Spinal cord (tissue), 10 donors: ENCODE measurements around the gene APBA1. TPM values are rescaled to one million over a fixed set of nuclear protein-coding genes. Genes with fewer than 3 reads are reported as not detected.
A peak's percentile ranks its signal among the peaks of the same experiment; 100 is the strongest.

Experiments used
- DNase-seq, 6 donors: peaks; one replicate each; pipeline versions ENCODE4 v3.0.0 to v3.0.0-alpha.2; 2013 to 2015; ENCODE audit warnings: low spot score in 6 of 6, low read depth in 4 of 6
- H3K27ac ChIP-seq: one replicate; pipeline ENCODE4 v1.5.1; 2013; ENCODE audit warnings: low read depth, low read length, control low read depth
- H3K27me3 ChIP-seq: one replicate; pipeline ENCODE4 v1.6.1; 2013; ENCODE audit warnings: low read length; ENCODE audit not compliant: control insufficient read depth, insufficient read depth
- H3K36me3 ChIP-seq: one replicate; pipeline ENCODE4 v1.6.1; 2013; ENCODE audit warnings: low read length; ENCODE audit not compliant: control insufficient read depth, insufficient read depth
- H3K4me1 ChIP-seq: one replicate; pipeline ENCODE4 v1.6.1; 2013; ENCODE audit warnings: low read length; ENCODE audit not compliant: control insufficient read depth, insufficient read depth
- H3K4me3 ChIP-seq: one replicate; pipeline ENCODE4 v1.5.1; 2013; ENCODE audit warnings: low read depth, low read length, control low read depth
- H3K9me3 ChIP-seq: one replicate; pipeline ENCODE4 v1.6.1; 2013; ENCODE audit warnings: low read length; ENCODE audit not compliant: control insufficient read depth, insufficient read depth
- WGBS: methylation state at CpG from one replicate; pipeline ENCODE4 v1.1.5; 2013; ENCODE audit warnings: missing lambda C conversion rate; ENCODE audit not compliant: insufficient coverage; 5-methylcytosine and 5-hydroxymethylcytosine counted together
- polyA plus RNA-seq, 2 donors: library from polyadenylated mRNA; unstranded; fragments of 120-200 nt; gene quantifications; one replicate each; pipeline ENCODE4 v1.2.1, GENCODE V29; 2013; ENCODE audit not compliant: insufficient read length in 2 of 2
- total RNA-seq, 2 donors: library from RNA; depleted of rRNA in 1 of 2; stranded (reverse); fragments of 120-200 nt in 1 of 2; fragments of >200 nt in 1 of 2; gene quantifications; one replicate each; pipeline versions ENCODE4 v1.2.3 to v1.2.4, GENCODE V29; 2013 to 2014
- donor health status: healthy.

APBA1 gene
- total and polyA plus RNA-seq, 4 donors, result 38.5 to 101 (median 84.0) TPM

DNA sequence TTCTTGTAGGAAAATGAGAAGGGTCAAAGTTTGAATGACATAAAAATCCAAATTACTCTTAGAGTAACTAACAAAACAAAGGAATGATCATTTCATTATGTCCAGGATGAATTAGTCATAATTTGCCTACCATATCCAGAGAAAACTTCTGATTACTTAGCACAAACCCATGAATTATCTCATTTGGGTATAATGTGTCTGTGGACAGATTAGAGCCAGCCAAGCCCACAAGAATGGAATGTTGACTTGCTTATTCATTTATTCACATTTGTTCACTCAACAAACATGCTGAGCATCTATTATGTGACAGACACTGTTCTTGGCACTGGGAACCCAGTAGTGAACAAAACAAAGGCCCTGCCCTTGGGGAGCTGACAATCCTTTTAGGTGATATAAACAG, 87.4 kb downstream of the APBA1 start:
- DNase-seq, result no peak
- no peak overlapping the region for H3K27ac ChIP-seq
- peaks cover 1% of the 10 kb centered on the region for H3K4me1 ChIP-seq
- H3K4me3 ChIP-seq, result no peak overlapping the region
- H3K36me3 ChIP-seq, result no peaks in the 10 kb centered on the region
- no peaks in the 10 kb centered on the region for H3K27me3 ChIP-seq
- H3K9me3 ChIP-seq, result no peaks in the 10 kb centered on the region

DNA sequence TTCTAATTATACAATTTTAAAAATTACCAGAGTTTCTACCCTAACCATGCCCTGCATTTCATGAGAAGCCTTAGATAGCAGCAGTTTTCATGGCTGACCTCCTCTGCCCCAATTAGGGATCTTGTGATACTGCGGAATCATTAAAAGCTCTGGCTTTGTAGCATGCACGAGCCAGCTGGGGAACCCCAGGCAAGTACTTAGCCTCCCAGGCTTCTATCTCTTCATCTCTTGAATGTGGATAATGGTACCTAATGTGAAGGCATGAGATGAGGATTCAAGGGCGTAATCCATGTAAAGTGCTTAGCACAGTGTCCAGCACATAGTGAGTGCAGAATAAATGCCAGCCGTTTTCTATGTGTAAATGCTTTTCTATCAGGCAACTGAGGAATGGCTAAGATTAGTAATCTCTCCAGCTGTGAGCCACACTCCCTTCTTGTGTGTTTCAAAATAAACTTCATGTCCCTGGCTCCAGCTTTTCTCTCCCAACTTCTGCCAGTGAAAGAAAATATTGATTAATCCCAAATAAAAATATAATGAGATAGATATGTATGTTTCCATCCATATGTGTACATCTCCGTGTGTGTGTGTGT, 88.4 kb downstream of the APBA1 start:
- DNase-seq, result peak in 1 of 6 donors; percentile 60
- Histone ChIP-seq H3K27me3 (no peaks in the 10 kb centered on the region), H3K36me3 (no peaks in the 10 kb centered on the region), H3K4me3 (no peak overlapping the region), H3K9me3 (no peaks in the 10 kb centered on the region), H3K4me1 (no peaks in the 10 kb centered on the region), H3K27ac (no peak overlapping the region)
- no CpG with 5 or more reads among the region's 5 CpGs for WGBS

DNA sequence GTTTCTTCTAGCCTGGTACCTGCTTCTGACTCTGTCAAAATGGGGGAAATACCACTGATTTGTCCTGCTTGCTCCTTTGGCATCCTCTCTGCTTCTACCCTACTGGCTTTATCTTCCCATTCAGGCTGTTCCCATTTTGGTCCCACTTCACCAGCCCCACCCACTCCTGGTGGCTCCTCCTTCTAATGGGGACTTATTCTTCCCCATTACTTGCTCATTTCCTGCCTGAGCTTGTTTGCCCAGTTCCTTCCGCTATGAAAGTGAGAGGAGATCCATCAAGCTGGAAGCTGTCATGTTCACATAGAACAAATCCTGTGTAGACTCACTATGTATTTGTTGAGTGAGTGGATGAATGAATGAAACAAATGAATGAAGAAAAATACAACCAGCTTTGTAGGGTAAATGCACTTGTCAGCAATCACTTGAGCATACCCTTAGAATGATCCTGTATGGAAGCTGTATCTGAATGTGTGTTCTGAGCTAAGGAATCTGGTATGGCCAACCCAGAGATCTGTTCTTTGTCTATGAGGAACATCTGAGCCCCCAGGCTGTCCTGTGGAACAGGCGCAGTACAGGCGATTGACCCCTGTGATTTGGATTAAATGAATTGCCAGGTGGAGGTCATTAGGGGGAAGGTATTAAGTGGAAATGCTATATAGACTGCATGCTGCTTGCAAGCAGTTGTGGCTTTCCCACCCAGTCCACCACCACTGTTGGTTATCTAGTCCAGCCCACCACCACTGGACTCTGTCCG, 89.5 kb downstream of the APBA1 start:
- Histone ChIP-seq H3K27me3 (no peaks in the 10 kb centered on the region), H3K4me1 (peaks cover 4% of the 10 kb centered on the region), H3K9me3 (no peaks in the 10 kb centered on the region), H3K36me3 (no peaks in the 10 kb centered on the region), H3K4me3 (no peak overlapping the region), H3K27ac (no peak overlapping the region)
- no peak for DNase-seq
- 78% methylated on average over 2 of the region's 4 CpGs for WGBS

DNA sequence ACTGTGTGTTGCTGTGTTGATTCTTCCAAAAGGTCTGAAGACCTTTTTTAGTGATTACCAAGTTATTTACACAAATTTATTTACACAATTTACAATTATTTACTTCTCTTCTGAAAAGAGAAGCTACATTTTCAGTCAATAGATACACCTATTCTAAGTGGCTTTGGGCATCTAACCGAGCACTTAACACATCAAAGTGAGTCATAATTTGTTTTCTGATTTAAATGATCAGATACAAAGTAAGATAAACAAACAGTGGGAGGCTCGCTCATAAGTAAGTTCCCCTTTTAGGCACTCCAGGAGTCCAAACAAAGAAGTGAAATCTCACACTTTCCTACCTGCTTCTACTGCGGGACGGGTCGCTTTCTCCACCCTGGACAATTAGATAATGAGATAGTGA, 90.2 kb downstream of the APBA1 start:
- WGBS, result no CpG with 5 or more reads among the region's 5 CpGs
- Histone ChIP-seq H3K9me3 (no peaks in the 10 kb centered on the region), H3K4me1 (peaks cover 4% of the 10 kb centered on the region), H3K27me3 (no peaks in the 10 kb centered on the region), H3K27ac (no peak overlapping the region), H3K4me3 (no peak overlapping the region), H3K36me3 (no peaks in the 10 kb centered on the region)
- DNase-seq, result no peak

DNA sequence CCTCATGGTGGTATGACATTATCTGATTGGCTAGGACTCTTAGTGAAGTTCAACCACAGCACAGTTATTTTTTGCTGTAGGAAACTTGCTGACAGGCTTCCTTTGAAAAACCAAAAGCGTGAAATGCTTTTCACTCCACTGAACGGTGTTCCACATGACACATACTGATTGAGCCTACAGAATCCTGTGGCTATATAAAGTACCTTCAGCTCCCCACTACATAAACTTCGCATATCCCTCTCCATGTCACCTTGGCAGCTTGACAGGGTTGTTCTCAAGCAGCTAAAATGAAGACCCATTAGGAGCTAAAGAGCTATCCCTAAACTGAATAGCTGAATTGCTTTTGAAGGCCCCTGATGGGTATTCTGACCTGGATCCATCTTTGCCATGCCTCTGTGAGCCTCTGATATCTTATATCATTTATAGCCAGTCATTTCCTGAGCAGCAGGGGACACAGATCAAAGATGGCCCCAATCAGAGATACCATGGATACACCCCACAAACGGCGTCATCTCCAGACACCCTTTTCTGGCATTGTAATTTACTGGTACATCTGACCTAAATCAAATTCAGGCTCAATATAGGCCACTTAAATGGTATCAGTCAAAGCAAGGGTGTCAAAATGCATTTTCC, 91.5 kb downstream of the APBA1 start:
- no peaks in the 10 kb centered on the region for H3K27me3 ChIP-seq
- H3K27ac ChIP-seq, result no peak overlapping the region
- H3K9me3 ChIP-seq, result no peaks in the 10 kb centered on the region
- H3K4me3 ChIP-seq, result no peak overlapping the region
- WGBS, result 48% methylated on average over 5 of the region's 5 CpGs
- H3K36me3 ChIP-seq, result no peaks in the 10 kb centered on the region
- DNase-seq, result peak in 1 of 6 donors; percentile 40
- H3K4me1 ChIP-seq, result peaks cover 4% of the 10 kb centered on the region

DNA sequence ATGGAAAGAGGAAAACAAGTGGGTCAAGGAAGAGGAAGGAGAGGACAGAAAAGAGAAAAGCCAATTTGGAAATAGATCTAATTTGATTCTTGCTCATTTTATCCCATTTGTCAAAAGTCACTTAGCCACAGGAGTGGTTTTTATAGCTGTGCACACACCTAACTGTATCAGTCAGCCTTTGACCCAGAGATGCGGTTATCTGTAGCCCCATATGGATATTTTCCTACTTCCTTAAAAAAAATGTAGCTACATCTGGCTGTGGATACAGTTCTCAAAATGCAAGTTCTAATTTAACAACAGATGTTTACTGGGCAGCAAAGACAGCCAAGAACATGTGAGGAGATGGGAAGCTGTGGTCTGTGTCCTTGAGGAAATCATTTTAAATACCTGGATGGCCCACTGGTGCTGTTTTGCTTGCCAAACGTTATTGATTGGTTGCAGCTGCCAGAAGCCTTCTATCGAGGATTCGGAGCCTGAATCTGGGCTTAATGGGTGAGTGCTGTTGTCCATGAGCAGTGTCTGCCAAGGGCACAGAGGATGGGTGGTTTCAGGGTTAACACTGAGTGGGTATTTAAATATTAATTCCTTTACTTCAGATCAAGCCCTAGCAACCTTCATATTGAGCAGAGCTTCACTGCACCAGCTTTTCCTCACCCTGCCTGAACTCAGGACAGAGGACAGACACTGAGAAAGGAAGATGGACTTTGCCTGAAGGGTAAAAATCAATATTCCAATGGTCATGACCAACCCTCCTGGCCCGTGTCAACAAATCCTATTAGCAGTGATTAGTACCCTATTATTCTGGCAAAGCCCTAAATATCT, 92.2 kb downstream of the APBA1 start:
- no peaks in the 10 kb centered on the region for H3K9me3 ChIP-seq
- H3K27ac ChIP-seq, result no peak overlapping the region
- H3K4me1 ChIP-seq, result peaks cover 4% of the 10 kb centered on the region
- 65% methylated on average over 3 of the region's 5 CpGs for WGBS
- H3K27me3 ChIP-seq, result no peaks in the 10 kb centered on the region
- H3K36me3 ChIP-seq, result no peaks in the 10 kb centered on the region
- no peak overlapping the region for H3K4me3 ChIP-seq
- DNase-seq, result no peak

DNA sequence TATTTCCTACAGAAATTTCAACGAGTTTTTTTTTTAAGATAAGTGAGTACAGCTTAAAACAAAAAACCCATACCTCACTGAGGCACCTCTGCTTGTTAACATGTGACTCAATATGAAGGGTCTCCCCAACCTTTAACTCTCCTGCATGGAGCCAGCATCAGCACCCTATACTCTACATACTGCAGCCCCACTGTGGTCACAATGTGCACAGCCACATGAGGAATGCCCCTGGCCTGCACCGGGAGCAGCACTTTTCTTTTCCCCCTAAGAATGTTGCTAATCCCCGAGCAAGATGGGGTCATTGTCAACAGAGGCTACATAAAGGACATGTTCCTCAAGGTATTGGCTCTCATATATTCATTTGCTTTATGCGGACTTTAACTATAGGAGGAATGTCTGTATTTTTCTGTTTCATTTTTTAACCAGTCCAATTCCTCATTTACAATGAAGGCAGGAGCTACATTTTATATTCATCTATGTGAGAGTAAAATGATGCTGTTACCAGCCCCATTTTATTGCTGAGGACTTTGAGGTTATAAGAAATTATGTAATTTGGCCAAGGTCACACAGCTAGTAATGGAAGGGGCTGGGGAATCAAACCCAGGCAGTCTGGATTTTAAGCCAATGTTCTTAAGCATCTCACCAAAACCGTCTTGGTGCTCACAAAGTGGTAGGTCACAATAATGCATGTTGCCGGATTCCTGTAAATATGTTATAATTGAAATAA, 93.0 kb downstream of the APBA1 start:
- no peak overlapping the region for H3K4me3 ChIP-seq
- H3K4me1 ChIP-seq, result peaks cover 4% of the 10 kb centered on the region
- H3K36me3 ChIP-seq, result no peaks in the 10 kb centered on the region
- no peaks in the 10 kb centered on the region for H3K9me3 ChIP-seq
- H3K27ac ChIP-seq, result no peak overlapping the region
- H3K27me3 ChIP-seq, result no peaks in the 10 kb centered on the region
- 93% methylated on average over 3 of the region's 6 CpGs for WGBS
- DNase-seq, result no peak

DNA sequence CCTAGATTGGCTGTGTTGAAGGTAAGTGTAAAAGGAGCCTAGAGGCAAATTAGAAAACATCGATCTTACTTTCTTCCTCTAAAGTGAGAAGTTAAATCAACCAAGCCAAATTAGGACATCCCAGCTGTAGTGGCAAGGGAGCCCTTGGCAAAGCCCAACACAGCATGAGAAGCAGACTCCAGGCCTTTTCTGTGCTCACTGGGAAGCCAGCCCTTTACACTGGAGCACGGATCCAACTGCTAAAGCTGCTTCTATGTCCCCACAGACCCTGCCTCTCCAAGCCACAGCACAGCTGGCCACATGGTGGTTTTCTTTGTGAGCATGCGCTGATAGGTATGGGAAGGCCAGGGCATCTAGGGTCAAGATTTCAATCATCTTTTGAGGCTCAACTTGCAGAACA, 94.1 kb downstream of the APBA1 start:
- H3K36me3 ChIP-seq, result no peaks in the 10 kb centered on the region
- H3K4me1 ChIP-seq, result peaks cover 4% of the 10 kb centered on the region
- no peak overlapping the region for H3K4me3 ChIP-seq
- no peak overlapping the region for H3K27ac ChIP-seq
- DNase-seq, result no peak
- H3K27me3 ChIP-seq, result no peaks in the 10 kb centered on the region
- H3K9me3 ChIP-seq, result no peaks in the 10 kb centered on the region
- no CpG with 5 or more reads among the region's 3 CpGs for WGBS

DNA sequence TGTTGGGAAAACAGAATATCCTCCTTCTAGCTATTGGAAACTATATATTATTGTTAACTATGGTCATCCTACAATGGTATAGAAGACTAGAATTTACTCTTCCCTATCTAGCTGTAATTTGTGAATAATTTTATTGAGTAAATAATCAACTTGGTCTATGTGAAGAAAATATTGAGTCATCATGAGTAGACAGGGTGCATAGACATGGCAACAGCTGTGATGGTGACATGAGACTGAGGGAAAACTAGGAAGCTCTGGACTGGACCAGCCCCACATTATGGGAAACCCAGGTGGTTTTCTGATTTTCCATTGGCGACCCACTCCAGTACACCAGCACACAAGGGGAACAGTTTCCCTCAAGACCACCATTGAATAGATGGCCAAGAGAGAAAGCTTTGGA, 95.0 kb downstream of the APBA1 start:
- WGBS, result no CpG with 5 or more reads among the region's 1 CpG
- Histone ChIP-seq H3K27me3 (no peaks in the 10 kb centered on the region), H3K27ac (no peak overlapping the region), H3K36me3 (no peaks in the 10 kb centered on the region), H3K4me3 (no peak overlapping the region), H3K9me3 (no peaks in the 10 kb centered on the region), H3K4me1 (peaks cover 4% of the 10 kb centered on the region)
- DNase-seq, result no peak
